ENCODE results near the gene ALDH8A1.

The ALDH8A1 gene, protein sequence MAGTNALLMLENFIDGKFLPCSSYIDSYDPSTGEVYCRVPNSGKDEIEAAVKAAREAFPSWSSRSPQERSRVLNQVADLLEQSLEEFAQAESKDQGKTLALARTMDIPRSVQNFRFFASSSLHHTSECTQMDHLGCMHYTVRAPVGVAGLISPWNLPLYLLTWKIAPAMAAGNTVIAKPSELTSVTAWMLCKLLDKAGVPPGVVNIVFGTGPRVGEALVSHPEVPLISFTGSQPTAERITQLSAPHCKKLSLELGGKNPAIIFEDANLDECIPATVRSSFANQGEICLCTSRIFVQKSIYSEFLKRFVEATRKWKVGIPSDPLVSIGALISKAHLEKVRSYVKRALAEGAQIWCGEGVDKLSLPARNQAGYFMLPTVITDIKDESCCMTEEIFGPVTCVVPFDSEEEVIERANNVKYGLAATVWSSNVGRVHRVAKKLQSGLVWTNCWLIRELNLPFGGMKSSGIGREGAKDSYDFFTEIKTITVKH

DNA sequence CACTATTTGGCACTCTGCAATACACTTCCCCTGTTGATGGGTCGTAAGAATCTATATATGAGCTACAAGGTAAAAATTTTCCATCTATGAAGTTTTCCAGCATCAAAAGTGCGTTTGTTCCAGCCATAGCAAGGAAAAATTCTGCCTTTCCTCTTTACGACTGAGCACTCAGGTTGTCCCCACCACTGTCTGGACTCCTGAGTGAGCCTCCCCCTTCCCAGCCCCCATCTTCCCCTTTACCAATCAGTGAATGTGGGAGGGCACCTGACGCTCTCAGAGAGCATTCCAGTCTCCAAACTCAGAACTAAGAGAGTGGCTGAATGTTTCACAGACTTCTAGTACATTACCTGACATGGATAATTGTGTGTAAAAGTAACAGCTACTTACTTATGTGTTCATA is at the start of gene ALDH8A1:
TSS of gene ALDH8A1 (minus strand) at position 175 of the 400 bp plus-strand sequence. CDS start at position 127, 48 bp downstream.
- no peak for DNase-seq (ENCODE audit: low read depth in 2 of 2, low spot score in 1 of 2)

DNA sequence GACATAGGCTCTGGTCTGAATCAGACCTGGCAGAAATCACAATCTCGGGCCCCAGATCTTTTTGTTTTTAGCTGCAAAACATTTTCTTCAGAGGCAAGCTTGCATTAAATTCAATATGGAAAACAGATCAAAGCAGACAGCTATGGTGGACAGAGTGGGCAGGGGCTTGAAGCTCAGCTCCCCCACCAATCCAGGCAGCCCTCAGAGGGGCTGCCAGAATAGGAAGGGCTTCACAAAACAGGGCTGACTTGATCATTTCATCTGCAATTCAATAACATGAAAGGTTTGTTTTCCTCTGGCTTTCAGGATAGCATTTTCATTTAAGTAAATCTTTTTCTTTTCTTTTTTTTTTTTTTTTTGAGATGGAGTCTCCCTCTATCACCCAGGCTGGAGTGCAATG is 49.2 kb upstream of the ALDH8A1 start:
- no peak for DNase-seq (ENCODE audit: low read depth in 2 of 2, low spot score in 1 of 2)

DNA sequence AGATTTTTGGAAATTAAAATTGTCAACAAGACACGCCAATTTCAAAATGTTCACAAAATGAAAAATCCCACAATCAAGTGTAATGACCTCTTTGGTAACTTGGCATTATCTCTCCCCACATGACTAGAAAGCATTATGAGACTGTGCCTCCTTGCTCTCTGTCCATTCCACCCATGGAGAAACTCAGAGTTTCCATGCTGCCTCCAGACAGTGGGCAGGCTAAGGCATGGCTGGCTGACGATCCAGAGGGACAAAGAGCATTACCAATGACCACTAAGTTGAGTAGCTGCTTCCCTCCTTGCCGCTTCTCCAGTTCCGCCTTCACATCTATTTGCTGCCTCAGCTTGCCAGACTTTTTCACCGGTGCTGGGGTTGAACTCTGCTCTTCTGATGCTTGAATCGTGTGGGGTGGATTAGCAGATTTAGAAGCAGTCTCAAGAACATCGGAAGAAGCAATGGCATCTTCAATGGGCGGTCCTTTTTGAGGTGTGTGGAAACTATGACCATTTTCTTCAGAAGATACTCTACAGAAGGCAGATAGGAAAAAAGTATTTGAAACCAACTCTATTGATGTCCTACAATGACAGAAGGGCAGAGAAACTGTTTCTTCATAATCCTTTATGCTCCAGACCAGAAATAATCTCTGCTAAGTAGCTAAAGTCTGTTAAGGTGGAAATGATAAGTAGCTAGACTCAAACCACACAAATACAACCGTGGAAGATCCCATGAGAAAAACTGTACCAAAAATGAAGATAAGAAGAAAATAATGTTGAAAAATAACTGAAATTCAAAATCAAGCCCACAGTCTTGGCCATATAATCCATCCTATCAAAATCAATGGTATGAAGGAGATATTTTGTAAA is 47.5 kb upstream of the ALDH8A1 start:
- no peak for DNase-seq (ENCODE audit: low read depth in 2 of 2, low spot score in 1 of 2)

DNA sequence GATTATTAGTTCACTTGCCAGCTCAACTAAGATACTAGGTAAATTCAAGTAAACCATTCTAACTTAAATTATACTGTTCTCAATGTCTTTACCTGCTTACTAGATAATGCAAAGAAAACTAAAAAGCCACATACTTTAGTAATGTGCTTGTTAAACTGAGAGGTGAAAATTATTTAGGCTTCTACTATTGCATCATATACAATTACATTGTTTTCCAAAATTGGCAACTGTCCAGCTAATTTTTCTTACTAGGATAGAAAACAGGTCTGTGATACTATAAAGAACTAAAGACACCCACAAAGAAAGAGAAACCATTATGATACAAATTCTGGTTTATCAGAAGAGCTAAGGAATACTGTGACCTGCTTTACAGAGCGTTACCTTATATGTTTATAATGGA is 45.6 kb upstream of the ALDH8A1 start:
- DNase-seq (ENCODE audit: low read depth in 2 of 2, low spot score in 1 of 2): no peak

DNA sequence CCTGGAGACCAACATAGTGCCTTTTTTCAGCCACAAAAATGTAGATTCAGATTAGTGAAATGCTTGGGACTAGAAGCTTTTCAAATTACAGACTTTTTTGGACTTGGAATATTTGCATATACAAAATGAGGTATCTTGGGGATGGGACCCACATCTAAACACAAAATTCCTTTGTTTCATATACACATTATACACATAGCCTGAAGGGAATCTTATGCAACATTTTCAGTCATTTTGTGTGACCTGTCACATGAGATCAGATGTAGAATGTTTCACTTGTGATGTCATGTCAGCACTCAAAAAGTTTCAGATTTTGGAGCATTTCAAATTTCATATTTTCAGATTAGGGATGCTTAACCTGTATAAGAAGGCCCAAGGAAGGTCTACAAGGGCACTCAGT is 44.5 kb upstream of the ALDH8A1 start:
- DNase-seq (ENCODE audit: low read depth in 2 of 2, low spot score in 1 of 2): no peak

DNA sequence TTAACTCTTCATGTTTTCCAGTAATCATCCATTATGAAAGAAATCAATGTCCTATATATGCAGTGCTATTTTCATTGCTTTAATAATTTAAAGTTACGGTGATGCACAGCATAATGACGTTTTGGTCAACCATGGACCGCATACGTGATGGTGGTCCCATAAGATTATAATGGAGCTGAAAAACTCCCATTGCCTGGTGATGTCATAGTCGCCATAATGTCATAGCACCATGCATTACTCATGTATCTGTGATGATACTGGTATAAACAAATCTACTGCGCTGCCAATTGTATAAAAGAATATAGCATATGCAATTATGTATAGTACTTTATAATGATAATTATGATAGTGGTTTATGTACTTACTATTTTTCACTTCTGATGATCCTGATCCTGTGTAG is 42.3 kb upstream of the ALDH8A1 start:
- DNase-seq (ENCODE audit: low read depth in 2 of 2, low spot score in 1 of 2): no peak

DNA sequence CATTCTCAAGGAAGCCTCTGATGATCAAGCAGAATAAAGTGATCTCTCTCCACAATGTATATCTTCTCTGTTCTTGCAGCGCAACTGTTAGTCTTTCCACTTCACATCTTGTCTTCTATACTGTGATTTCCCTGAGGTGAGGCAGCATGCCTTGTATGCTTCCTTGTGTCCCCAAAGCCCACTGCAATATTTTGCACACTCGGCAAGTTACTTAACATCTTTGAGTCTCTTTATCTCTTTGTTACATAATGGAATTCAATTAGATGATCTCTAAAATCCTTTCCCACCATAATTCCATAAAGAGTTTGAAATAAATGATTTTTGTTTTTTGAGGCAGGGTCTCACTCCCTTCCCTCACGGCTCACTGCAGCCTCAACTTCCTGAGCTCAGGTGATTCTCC is 40.4 kb upstream of the ALDH8A1 start:
- no peak for DNase-seq (ENCODE audit: low read depth in 2 of 2, low spot score in 1 of 2)

DNA sequence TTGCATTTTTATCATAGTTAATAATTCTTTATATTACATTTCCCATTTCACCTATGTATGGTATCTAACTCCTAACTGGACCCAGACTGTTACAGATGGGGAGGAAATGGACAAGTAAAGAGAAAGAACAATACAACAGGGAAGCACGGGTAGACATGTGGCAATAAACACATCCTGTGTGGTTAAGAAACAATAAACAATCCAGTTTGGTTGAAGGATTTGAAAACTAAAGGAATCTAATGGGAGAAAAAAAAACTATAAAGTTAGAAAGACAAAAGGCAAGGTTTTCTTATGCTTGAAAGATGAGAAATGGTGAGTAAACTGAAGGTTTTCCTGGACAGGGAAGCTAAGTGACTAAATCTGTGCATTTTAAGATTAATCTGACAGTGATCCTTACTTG is 34.9 kb upstream of the ALDH8A1 start:
- no peak for DNase-seq (ENCODE audit: low read depth in 2 of 2, low spot score in 1 of 2)

DNA sequence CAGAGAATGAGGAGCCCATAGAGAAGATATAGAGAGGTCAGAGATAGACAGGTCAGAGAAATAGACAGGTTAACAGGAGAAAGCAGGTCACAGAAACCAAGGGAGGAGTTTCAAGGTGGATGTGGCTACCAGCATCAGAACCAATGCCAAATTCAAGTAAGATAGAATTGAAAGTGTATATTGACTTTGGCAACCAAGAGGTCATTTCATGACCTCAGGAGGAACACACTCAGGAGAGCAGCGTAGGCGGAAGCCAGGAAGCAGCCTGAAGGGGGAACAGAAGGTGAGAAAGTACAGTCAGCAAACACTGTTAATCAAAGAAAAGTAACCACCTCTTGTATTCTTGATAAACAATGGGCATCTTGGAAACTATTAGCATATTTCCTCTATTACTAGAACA is 33.9 kb upstream of the ALDH8A1 start:
- no peak for DNase-seq (ENCODE audit: low read depth in 2 of 2, low spot score in 1 of 2)

DNA sequence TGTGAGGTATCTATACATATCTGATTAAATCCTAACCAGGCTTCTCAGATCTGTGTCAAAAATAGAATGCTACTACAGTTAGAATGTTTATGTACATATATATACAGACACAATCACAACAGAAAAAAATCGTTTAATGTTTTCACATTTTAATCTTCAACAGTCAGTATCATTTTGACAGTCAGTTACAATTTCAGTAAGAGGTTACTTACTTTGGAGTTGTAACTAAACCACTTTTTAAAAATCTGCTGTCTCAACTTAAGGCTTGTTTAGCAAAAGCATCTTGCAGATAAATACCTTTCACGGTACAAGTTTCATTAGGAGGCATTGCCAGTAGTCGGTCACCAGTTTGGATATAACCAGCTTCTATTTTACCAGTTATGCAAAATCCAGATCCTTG is 32.3 kb upstream of the ALDH8A1 start:
- no peak for DNase-seq (ENCODE audit: low read depth in 2 of 2, low spot score in 1 of 2)

DNA sequence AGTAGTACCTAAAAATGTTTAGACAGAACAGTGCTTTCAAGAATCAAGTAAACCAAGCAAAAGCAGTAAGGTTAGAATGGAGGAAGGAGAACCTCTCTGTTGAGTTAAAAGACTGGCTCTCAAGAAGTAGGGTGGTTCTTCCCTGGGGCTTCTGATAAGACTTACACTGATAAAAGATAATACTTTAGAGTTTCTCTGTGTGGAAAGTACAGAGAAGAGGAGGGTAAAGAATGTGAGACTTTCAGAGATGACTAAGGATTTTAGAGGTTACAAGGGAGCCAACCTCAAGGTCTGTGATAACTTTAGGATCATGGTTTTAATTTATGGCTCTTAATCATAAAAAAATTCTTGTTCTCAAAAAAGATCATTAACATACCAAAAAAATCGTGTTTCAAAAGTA is 30.9 kb upstream of the ALDH8A1 start:
- DNase-seq (ENCODE audit: low read depth in 2 of 2, low spot score in 1 of 2): no peak

DNA sequence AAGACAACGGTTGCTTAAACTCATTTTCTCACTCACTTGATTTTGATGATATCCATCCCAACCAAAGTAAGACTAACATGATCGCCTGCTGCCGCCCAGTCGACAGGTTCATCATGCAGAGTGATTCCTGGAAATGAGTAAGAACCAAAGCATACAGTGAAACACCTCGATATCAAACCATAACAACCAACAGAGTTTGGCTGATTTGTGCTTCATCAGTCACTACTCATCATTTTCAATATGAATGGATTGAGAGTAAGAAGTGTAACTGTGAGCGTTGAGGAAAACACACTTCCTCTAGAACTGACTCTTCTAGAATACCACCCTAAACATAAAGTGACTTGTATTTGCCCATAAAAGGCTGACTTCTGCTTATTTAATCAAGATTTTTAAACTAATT is 29.2 kb upstream of the ALDH8A1 start:
- DNase-seq (ENCODE audit: low read depth in 2 of 2, low spot score in 1 of 2): no peak

DNA sequence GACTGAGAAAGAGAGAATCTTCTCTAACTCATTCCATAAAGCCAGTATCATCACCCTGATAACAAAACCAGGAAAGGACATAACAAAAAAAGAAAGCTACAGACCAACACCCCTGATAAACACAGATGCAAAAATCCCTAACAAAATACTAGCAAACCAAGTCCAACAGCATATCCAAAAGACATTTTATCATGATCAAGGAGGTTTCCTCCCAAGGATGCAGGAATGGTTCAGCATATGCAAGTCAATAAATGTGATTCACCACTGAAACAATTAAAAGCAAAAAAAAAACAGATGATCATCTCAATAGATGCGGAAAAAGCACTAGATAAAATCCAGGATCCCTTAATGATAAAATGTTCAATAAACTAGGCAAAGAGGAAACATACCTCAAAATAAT is 24.5 kb upstream of the ALDH8A1 start:
- no peak for DNase-seq (ENCODE audit: low read depth in 2 of 2, low spot score in 1 of 2)

DNA sequence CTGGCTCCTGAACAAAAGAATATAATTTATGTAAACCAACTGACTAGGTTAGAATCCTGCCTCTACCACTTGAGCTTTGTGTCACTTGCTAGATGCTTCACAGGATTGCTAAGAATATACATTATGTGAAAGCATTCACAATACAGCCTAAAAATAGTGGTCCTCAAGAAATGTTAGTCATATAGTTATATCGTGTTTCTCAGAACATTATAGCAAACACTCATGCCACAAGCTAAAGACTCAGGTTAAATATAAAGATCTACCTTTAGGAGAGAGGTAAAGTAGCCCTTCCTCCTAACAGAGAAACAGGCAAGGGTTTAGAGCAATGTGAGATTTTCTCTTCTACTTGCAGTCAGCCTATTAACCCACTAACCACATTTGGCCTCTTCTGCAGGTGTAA is 17.8 kb upstream of the ALDH8A1 start:
- DNase-seq (ENCODE audit: low read depth in 2 of 2, low spot score in 1 of 2): no peak

DNA sequence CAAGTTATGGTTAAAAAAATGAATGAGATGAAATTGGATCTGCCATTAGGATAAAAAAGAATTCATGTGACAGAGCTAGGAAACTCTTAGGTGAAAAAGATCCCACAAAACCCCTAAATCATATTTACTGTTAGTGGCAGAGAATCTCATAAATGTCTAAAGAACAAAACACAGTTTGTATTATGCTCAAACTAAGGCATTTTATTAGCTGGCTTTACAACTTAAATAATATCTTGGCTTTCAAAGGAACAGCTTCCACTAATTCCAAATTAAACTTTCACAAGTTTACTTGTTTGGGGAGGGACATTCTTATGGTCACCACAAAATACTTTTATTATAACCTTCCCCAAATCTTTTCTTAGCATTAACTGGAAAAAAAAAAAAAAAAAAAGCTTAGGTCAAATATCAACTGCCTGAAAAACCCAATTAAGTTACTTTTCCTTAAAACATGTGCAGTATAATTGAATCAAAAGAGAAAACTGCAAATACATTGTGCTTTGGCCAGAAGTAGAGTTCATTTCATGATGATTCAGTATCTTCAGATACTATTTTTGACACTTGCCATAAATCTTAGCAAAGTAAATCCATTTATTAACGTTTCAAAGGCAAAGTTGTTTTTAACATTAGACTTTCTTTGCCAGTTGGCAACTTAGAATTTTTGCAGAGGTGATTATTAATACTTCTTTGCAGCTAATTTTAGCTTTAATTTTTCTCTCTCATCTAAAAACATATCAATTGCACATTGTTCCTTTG is 14.7 kb upstream of the ALDH8A1 start:
- no peak for DNase-seq (ENCODE audit: low read depth in 2 of 2, low spot score in 1 of 2)

DNA sequence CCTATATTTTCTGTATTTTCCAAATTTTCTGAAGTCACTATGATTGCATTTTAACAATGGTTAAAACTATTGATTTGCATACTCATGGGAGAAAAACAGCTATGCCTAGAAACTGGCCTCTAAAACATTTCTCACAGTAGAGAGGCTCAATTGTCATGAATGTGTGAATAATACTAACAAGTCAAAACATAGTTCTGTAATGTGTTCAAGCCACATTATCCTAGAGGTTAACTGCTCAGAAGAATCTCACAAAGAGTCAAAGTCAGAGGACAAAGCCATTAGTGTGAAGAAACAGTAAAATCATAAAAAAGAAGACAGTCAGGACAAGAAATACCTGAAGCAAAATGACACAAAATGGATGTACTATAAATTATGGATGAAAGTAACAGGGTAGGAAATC is 12.5 kb upstream of the ALDH8A1 start:
- DNase-seq (ENCODE audit: low read depth in 2 of 2, low spot score in 1 of 2): no peak

DNA sequence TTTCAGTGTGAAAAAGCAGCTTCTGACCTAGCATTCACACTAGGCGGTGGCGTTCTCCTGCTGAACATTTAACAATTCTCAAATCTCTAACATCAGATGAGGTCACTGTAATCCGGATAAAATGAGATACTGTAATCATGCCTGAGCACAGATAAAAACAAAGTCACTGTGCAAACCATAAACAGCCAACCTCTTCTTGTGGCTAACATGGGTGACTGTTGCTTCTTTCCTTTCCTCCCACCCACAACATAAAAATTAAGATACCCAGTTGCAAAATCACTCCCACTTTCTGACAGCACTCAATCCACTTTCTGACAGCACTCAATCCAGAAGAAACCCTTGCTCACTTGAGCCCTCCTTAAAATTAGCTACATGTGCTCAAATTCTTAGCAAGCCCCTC is 11.5 kb upstream of the ALDH8A1 start:
- no peak for DNase-seq (ENCODE audit: low read depth in 2 of 2, low spot score in 1 of 2)

DNA sequence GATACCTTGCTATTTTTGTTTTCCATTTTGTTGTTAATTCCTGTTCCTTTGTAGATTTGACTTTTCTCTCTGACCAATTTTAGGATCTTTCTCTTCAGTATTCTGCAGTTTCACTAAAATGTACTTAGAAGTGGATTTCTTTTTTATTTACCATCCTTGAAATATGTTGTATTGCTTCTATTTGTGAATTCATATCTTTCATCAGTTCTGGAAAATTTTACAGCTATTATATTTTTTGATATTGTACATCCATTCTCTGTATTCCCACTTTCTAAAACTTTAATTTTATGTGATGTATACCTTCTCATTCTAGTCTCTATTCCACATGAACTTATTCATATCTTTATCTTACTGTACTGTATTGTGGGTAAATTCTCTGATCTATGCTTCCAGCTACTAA is 9.7 kb upstream of the ALDH8A1 start:
- no peak for DNase-seq (ENCODE audit: low read depth in 2 of 2, low spot score in 1 of 2)

DNA sequence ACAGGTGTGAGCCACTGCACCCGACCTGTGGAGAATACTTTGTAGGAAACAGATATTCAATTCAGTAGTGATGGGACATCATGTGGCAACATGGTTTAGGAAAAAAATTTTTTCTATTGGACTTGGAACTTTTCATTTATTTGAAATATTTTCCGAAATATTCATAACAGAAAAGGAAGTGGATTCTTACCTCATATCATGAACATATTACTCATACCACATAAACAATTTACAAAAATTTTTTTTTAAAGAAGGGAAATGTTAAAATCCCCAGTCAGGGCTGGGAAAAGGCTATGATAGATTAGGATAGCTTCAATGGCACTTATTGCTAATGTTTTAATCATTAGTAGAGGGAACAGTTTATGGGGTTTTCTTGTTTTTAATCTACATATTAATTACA is 6.8 kb upstream of the ALDH8A1 start:
- DNase-seq (ENCODE audit: low read depth in 2 of 2, low spot score in 1 of 2): no peak

DNA sequence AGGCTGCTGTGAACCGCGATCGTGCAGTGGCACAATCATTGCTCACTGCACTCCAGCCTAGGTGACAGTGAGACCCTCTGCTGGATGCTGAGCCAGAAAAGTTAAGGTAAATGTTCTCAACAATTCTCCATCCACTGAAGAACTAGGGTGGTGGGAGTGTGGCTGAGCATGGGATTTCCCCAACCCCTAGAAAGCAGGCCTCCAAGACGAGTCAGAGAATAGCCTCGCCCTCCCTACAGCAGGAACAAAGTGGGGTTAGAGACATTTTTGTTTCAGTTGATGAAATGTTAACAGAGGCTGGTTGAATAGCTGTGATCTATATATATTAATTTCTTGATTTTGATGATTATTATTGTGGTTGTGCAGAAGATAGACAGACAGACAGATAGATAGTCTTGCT is 6.1 kb upstream of the ALDH8A1 start:
- DNase-seq (ENCODE audit: low read depth in 2 of 2, low spot score in 1 of 2): no peak

DNA sequence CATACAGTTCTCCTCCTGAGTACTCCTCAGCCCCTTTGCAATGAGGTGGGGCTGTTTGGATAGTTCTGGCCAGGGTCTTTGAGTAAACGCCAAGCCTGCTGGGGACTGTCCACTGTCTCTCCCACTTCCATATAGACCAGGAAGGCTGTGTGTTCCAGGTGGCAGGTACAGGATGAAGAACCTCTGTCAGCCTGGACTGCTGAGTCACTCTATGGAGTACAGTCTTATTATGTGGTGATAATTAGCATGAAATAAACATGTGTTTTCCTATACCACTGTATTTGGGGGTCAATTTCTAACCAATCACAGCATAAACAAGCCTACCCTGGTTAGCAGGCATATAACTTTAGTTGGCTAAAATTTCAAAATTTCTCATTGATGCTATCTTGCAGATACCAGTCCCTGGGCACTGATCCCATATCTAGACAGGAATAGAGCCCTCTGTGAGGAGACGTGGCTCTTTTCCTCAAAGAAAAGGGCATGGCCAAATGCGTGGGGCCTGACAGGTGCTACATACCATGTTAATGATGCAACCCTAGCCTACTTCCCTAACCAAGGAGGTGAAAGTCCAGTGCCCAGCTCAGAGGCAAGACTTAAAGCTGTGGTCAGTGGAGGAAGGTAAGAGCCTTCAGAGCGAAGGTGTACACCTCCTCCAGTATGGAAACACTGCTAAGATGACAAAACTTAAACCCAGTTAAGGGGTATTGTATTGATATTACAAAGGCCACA is 4.5 kb upstream of the ALDH8A1 start:
- DNase-seq (ENCODE audit: low read depth in 2 of 2, low spot score in 1 of 2): no peak
